ENCODE results near the gene BAG1.

GRCh38 chr9:33254211-33254610, 10.3 kb downstream of the BAG1 start:
- no peak for TF ChIP-seq CTCF (IDR thresholded peaks at IDR 0.05; ENCODE audit: low read depth, low read length, poor library complexity, severe bottlenecking)
- no peak for TF ChIP-seq EZH2phosphoT487 (IDR thresholded peaks at IDR 0.05; ENCODE audit: borderline replicate concordance, low read length)
